Glutamatergic neuron (in vitro differentiated cells): Measurements from ENCODE around the gene SLC22A7. TPM values are rescaled to one million over a fixed set of nuclear protein-coding genes. Genes with fewer than 3 reads are reported as not detected.

Source experiments
- DNase-seq: peaks from one replicate; pipeline ENCODE4 v3.0.0; 2022
- H3K27ac Mint-ChIP-seq: one replicate; pipeline ENCODE4 v1.8.0; 2020; ENCODE audit warnings: mild to moderate bottlenecking, mixed read lengths, inconsistent platforms; ENCODE audit not compliant: unreplicated experiment
- H3K27me3 Mint-ChIP-seq: one replicate; pipeline ENCODE4 v1.8.0; 2020; ENCODE audit warnings: mild to moderate bottlenecking, moderate library complexity, mixed read lengths, inconsistent platforms; ENCODE audit not compliant: unreplicated experiment
- H3K36me3 Mint-ChIP-seq: one replicate; pipeline ENCODE4 v1.8.0; 2020; ENCODE audit warnings: mild to moderate bottlenecking, mixed read lengths, inconsistent platforms; ENCODE audit not compliant: unreplicated experiment
- H3K4me1 Mint-ChIP-seq: one replicate; pipeline ENCODE4 v1.8.0; 2020; ENCODE audit warnings: mild to moderate bottlenecking, low read depth, mixed read lengths, inconsistent platforms; ENCODE audit not compliant: unreplicated experiment
- H3K4me3 Mint-ChIP-seq: one replicate; pipeline ENCODE4 v1.8.0; 2020; ENCODE audit warnings: mild to moderate bottlenecking, mixed read lengths, inconsistent platforms; ENCODE audit not compliant: unreplicated experiment
- H3K9me3 Mint-ChIP-seq: one replicate; pipeline ENCODE4 v1.8.0; 2020; ENCODE audit warnings: mild to moderate bottlenecking, moderate library complexity, mixed read lengths, inconsistent platforms; ENCODE audit not compliant: unreplicated experiment
- total RNA-seq: library from RNA; stranded (reverse); fragmentation: NEBNext Ultra II Directional; extraction: Animal tissue kit (Norgen Biotek cat#: 25700); gene quantifications from one replicate; pipeline ENCODE4 v1.2.1, GENCODE V29; 2021; ENCODE audit not compliant: unreplicated experiment
- TF ChIP-seq, protein P1 (sequence below): fragments of 200-600 bp; sonication (generic); IDR thresholded peaks from one replicate; pipeline ENCODE4 v1.5.0; 2021; ENCODE audit not compliant: partially characterized antibody, unreplicated experiment

The SLC22A7 gene
- total RNA-seq, 1 donor from 2014 or later, result 0.34 TPM

DNA sequence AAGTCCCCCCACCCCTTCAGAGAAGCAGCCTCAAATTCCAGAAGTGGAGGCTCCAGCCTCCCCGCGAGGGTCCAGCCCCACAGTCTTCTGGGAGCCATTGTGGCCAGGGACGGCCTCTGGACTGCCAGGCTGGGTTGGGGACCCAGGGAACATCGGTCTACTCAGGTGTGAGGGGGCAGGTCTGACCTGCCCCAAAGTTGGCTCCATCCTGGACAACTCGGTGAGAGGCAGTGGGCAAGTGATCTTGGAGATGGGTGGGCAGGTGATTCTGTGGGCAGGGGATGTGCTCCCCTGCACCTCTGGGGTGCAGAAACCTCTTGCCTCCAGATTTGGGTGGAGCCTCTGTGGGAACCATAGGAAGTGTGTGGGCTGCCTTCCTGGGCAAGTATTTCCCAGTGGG lies 12.2 kb upstream of the SLC22A7 start:
- TF ChIP-seq, protein P1, sequence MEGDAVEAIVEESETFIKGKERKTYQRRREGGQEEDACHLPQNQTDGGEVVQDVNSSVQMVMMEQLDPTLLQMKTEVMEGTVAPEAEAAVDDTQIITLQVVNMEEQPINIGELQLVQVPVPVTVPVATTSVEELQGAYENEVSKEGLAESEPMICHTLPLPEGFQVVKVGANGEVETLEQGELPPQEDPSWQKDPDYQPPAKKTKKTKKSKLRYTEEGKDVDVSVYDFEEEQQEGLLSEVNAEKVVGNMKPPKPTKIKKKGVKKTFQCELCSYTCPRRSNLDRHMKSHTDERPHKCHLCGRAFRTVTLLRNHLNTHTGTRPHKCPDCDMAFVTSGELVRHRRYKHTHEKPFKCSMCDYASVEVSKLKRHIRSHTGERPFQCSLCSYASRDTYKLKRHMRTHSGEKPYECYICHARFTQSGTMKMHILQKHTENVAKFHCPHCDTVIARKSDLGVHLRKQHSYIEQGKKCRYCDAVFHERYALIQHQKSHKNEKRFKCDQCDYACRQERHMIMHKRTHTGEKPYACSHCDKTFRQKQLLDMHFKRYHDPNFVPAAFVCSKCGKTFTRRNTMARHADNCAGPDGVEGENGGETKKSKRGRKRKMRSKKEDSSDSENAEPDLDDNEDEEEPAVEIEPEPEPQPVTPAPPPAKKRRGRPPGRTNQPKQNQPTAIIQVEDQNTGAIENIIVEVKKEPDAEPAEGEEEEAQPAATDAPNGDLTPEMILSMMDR, result no peak
- no peak overlapping the region for H3K27ac Mint-ChIP-seq
- H3K4me3 Mint-ChIP-seq, result no peak overlapping the region
- peaks cover 16% of the 10 kb centered on the region for H3K27me3 Mint-ChIP-seq
- no peak for DNase-seq
- H3K36me3 Mint-ChIP-seq, result peaks cover 4% of the 10 kb centered on the region
- peaks cover 4% of the 10 kb centered on the region for H3K9me3 Mint-ChIP-seq
- H3K4me1 Mint-ChIP-seq, result no peaks in the 10 kb centered on the region

DNA sequence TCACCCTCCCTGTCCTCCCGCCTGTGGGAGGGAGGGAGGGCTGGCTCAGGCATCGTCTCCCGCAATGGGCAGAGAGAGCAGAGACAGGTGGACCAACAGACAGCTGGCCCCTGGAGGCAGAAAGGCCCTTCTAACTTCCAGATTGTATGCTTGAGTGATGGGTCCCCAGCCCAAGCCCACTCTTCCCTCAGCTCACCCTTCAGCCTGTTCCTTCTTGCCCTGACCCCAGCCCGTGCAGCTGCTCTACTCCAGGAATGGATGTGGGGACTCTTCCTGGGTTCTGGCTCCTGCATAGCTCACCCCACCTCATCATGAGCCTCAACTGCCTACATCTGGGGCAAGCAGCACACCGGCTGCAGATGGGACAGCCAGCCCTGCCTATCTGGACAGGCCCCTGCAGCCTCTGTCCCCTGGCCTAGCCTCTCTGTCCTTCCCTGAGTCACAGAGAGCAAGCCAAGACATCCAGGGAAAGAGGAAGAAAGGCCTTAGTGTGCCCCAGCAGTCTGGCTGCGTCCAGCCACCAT lies 11.5 kb upstream of the SLC22A7 start:
- no peak overlapping the region for H3K27ac Mint-ChIP-seq
- H3K9me3 Mint-ChIP-seq, result peaks cover 4% of the 10 kb centered on the region
- no peaks in the 10 kb centered on the region for H3K4me1 Mint-ChIP-seq
- no peak for DNase-seq
- no peak overlapping the region for H3K4me3 Mint-ChIP-seq
- H3K36me3 Mint-ChIP-seq, result peaks cover 4% of the 10 kb centered on the region
- TF ChIP-seq, protein P1, result no peak
- H3K27me3 Mint-ChIP-seq, result peaks cover 16% of the 10 kb centered on the region

DNA sequence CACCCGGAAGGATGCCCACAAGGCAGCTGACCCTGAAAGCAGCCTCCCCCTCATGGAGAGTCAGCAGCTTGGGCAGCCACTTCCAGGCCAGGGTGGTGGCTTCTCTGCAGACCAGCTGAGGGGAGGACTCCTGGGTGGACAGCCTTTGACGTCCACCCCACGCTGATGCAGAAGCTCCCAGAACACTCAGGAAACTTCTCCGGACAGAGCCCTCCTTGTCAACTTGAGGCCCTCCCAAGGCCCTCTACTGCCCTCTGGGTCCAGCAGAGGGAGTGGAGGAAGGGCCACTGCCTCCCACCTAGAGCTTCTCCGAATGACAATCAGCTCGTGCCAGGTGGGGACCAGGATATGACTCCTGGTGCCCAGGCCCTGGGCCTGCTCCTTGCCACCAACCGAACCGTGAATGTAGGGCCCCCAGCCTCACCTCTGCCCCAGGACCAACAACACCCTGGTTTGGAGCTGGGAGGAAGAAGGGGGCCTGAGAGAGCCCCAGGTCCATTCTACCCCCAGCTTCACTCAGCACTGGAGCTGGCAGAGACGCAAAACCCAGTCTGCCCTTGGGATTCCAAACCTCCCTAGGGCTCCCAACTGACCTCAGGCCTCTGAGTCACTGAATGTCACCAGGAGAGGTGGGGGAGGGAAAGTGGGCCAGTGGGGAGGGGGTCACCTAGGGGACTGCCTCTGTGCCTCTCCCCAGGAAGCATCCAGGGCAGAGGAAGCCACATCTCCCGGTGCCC lies 10.9 kb upstream of the SLC22A7 start:
- no peak for DNase-seq
- Mint-ChIP-seq H3K4me3 (no peak overlapping the region), H3K9me3 (peaks cover 4% of the 10 kb centered on the region), H3K27me3 (peaks cover 12% of the 10 kb centered on the region), H3K36me3 (no peaks in the 10 kb centered on the region), H3K27ac (no peak overlapping the region), H3K4me1 (no peaks in the 10 kb centered on the region)
- TF ChIP-seq, protein P1, result no peak

DNA sequence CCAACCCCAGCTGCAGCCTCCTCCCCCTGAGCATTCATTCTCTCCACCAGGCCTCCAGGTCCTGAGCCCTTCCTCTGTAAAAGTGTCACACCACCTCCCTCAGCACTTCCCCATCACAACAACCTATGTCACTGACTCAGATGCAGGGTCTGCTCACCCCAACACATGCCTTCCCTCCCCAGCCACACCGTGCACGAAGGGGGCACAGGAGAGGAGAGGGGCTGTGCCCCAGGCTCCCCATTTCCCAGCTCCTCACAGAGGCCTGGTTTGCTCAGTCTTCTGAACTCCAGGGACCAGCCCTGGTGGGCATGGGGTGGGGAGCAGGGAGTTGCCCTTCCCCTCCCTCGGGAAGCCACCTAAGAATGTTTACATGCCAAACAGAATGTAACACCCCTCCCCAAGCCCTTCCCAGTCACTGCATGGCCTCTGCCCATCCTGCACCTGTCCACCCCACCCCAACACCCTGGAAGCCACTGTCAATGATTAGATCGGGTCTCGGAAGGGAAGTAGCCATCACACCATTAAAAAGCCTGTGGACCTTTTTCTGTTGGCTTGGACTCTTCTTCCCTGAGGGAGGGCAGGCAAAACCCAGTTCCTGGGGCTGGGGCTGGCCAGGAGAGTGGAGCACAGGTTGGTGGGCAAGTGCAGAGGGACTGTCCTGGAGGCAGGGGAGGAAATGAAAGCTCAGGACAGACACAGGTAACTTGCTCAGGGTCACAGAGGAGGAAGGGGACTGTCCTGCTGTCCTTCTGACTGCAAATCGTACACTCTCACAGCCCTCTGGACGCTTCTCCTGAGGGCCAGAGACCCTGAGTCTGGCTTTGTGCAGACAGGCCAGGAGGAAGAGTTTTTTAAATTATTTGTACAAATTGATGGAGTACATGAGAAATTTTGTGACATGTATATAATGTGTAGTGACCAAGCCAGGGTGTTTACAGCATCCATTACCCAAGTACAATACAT lies 10.1 kb upstream of the SLC22A7 start:
- no peaks in the 10 kb centered on the region for H3K4me1 Mint-ChIP-seq
- H3K9me3 Mint-ChIP-seq, result peaks cover 4% of the 10 kb centered on the region
- no peak overlapping the region for H3K27ac Mint-ChIP-seq
- no peak for DNase-seq
- H3K36me3 Mint-ChIP-seq, result no peaks in the 10 kb centered on the region
- peaks cover 10% of the 10 kb centered on the region for H3K27me3 Mint-ChIP-seq
- TF ChIP-seq, protein P1, result no peak
- no peak overlapping the region for H3K4me3 Mint-ChIP-seq
